Activated CD8-positive, alpha-beta memory T cell treated with anti-CD3 and anti-CD28 coated beads, Interleukin-2, amount 50 U/mL, for 48 hours (primary cell): ENCODE data around the gene CLEC11A.

Source experiments
- DNase-seq: peaks from one replicate; pipeline ENCODE4 v3.0.0-alpha.2; 2020

CLEC11A gene

DNA sequence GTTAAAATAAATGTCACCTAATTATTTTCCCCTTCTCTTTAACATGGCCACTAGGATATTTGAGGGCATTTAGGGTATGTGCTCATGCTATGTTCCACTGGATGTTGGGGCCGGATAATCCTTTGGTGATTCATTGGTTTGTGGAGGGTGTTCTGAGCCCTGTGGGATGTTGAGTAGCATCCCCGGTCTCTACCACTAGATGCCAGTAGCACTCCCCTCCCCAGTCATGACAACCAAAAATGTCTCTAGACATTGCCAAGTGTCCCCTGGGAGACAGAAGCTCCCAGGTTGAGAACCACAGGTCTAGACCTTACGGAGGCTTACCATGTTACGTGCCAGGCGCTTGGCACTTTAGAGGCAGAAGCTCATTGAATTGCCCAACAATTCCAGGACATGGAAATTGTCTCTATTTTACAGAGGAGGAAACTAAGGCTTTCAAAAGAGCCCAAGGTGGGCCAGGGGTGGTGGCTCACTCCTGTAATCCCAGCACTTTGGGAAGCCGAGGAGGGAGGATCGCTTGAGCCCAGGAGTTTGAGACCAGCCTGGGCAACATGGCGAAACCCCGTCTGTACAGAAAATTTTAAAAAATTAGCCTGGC is 17.6 kb upstream of the CLEC11A start:
- no peak for DNase-seq

DNA sequence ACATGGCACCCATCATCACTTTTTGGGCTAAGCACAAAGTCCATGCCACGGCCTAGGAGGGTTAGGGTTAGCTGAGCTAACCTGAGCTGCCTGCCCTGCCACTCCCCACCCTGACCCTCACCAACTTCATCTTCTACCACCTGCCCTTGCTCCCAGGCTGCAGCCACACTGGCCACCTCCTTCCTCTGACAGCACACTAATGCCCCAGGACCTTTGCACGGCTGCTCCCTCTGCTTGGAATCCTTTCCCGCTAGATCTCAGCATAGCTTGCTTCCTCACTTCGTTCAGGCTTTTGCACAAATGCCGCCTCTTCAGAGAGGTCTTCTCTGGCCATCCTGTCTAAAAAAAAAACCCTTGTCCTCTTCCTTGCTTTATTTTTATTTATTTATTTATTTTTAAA is 16.8 kb upstream of the CLEC11A start:
- no peak for DNase-seq

DNA sequence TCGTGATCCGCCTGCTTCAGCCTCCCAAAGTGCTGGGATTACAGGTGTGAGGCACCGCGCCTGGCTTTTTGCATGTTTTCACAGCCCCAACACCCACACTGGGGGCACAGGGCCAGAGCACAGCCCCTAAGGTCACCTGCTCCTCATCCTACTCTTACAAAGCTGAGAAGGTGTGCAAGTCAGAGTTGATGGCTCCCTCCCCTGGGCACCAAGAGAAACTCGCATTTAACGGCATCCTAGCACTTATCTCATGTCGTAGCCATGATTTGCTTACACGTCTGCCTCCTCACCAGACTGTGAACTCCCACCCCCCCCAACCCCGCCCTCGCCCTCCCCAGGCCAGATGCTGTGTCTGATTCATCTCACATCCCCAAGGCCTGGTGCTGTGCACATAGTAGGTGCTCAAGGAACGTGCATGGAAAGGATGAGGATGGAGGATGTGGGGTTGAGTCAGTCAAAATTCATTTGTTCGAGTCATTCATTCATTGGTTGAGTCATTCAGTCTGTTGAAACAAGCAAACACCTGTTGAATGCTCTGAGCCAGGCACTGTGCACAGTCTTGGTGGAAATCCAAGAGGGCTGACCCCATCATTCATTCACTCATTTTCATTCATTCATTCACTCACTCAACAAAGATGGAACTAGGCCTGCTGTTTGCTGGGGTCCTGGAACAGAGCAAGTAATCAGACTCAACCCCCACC is 14.8 kb upstream of the CLEC11A start:
- DNase-seq, result no peak

DNA sequence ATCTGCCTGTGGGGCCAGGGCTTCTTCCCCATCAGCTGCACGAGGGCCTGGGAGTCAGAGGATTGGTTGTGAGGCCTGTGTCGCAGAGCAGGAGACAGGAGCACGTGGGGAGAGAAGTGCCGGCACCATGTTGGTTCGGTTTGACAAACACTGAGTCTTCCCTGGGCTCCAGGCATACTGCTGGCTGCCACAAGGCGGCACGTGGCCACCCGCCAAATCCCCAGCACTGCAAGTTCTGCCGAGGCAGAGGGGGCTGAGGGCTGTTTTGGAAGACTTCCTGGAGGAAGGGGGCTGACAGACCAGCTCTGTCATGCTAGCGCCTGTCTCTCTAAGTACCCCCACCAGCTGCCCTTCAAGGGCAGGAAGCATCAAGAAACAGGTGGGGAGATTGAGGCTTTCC is 13.1 kb upstream of the CLEC11A start:
- DNase-seq, result no peak

DNA sequence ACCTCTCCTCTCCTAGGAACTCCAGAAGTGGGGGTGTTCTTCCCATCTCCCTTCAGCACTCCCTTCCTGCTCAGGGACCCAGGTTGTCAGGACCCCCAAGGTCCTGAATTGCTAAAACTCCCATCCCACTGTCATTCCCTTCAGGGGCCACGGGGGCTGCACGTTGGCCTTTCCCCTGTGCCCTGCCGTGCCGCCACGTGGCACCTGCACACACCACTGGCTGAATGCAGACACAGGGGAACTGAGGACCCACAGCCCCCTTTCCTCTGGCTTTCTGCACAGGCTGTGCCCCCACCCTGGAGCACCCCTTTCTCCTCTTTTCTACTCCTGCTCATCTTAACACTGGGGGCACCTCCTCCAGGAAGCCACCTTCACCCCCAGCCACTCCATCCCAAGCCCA is 12.6 kb upstream of the CLEC11A start:
- no peak for DNase-seq

DNA sequence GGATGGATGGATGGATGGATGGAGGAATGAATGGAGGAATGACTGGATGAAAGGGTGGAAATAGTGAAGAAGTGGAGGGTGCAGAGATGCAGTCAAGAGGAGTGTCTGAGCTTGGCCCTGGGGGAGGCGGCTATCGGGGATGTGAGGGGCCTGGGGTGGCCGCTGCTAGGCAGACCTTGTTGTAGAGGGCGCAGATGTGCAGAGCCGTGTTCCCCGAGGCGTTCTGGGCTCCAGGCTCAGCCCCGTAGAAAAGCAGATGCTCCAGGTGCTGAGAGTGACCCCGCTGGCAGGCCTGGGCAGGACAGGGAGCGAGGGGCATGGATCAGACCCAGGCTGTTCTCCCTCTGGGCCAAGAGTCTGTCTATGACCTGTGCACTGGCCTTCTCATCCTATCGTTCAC is 12.0 kb upstream of the CLEC11A start:
- DNase-seq, result no peak

DNA sequence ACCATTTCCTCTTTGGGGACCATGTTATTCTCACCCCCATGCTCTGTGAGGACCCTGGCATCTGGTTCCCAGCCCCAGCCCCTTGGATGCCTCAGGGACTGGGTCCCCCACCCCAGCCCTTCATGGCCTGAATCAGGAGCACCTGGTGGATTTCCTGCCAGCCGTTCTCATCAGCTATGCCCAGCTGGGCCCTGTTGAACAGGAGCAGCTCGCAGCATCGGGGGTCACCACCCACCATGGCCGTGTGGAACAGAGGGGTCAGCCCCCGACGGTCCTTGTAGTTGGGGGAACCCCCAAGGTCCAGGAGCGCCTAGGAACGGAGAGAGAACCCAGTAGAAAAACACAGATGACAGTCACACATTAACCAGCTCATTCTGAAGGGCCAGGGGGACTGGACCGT is 11.4 kb upstream of the CLEC11A start:
- no peak for DNase-seq

DNA sequence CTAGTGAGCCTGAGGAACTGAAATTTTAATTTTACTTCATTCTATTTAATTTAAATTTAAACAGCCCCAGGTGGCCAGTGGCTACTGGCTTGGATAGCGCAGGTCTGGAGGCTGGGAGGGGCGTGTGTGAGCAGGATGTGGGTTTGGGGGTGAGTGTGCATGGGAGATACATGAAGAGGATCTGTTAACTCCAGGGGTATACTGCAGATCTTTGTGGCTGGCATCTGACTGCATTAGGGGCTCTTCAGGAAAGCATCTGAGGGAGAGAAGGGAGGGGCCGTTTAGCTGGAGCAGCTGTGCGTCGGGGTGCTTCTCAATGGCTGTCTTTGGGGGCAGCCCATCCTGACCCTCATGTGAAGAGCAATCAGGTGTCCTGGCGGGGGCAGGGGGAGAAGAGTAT is 10.3 kb upstream of the CLEC11A start:
- no peak for DNase-seq

DNA sequence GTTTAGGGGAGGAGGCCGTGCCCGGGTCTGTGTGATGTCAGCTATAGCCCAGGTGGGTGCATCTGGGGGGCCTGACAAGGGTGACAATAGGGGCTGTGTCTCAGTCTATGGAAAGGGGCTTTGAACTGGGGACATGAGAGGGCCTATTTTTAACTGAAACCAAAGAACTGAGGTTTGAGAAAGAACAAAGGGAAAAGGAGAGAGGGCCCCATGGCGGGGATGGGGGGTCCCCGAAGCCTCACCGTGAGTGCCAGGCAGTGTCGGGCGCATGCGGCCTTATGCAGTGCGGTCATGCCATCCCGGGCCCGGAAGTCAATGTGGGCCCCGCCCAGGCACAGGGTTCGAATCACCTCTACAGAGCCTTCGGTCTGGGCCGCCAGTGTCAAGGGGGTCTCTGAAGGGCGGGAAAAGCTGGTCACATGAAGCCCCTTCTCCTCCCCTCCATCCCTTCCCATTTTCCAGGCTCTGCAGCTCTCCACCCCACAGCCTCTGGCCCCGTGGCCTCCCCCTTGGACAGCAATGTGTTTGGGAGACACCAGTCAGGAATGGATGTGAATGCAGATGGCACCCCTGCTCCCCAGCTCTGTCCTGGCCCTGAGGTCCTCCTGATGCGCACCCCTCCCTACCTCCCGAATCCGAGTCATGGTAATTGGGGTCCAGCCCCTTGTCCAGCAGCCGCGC is 9.5 kb upstream of the CLEC11A start:
- DNase-seq, result no peak

DNA sequence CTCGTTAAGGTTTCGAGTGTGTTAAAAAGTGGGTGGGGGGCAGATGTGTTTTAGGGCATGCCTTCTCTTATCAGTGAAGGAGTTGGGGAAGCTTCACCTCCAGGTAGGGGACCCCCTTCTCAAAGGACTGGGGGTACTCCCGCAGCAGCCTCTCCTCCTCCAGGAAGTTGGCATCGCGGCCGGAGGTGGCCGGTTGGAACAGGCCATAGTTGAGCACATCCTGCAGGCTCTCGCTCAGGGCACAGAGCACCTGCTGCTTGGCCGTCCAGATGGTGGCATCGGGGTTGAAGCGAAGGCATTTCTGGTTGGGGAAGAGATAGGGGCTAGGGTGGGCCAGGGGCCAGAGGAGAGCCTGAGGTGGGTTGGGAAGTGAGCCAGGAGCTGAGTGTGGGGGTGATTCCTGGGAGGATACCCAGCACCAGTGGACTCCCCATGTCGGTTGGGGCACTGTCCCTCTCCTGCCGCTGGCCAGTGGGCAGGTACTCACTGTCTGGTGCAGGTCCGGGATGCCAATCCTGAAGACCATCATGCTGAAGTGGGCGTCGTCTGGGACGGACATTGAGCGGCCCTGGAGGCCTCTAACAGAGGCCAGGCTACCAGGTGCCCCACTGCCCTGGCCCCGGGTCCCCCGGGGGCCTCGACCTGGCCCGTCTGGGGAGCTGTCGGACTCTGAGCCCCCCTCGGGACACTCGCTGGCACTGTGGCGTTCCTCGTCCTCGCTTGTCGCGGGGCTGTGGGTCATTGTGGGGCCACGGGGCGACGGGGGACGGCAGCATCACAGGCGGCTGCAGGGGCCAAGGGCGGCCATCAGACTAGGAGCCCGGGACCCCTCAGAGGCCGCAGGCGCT is 6.8 kb upstream of the CLEC11A start:
- no peak for DNase-seq

DNA sequence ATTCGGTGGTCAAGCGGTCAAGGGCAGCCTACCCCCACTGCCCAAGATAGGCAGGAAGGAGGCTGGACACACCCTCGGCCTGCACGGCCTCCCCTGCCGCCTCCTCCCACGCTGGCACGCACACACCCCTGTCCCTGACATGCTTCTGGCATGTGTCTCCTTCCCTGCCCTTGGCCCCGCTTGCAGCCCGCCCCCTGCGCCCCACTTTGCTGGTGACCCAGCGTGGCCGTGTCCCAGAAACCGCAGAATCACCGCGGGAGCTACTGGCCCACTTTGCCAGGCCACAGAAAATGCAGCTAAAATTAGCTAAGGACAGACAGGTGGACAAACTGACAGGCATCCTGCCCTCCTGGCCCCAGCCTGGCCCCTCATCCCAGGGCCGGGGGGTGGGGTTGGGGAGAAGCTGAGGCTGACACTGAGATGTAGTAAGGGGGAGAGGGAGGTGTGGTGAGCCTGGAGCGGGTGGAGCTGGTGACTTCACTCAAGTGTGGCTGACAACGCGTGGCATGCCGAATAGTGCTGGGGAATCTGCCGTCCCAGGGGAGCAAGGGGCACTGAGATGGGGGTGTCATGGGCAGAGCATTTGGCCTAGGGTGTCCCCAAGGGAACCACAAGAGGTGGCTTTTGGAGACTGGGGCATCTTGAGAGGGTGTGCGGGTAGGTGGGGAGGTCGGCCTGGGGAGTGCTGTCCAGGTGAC is 6.0 kb upstream of the CLEC11A start:
- no peak for DNase-seq

DNA sequence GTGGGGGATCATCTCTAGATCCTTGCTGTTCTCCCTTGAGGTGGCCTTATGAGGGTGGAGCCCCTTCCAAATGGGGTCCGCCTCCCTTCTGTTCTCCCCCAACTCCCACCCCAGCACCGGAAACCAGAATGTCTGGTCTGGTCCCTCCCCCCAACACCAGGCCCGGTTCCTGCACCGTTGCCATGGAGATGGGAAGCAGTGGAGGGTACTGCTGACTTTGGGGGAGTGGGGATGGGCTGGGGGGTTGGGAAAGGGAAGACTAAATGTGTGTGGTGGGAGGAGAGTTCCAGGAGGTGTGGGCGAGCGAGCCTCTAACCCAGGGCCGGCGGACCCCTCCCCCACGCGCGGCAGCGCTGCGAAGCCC is 5.3 kb upstream of the CLEC11A start:
- DNase-seq, result no peak

DNA sequence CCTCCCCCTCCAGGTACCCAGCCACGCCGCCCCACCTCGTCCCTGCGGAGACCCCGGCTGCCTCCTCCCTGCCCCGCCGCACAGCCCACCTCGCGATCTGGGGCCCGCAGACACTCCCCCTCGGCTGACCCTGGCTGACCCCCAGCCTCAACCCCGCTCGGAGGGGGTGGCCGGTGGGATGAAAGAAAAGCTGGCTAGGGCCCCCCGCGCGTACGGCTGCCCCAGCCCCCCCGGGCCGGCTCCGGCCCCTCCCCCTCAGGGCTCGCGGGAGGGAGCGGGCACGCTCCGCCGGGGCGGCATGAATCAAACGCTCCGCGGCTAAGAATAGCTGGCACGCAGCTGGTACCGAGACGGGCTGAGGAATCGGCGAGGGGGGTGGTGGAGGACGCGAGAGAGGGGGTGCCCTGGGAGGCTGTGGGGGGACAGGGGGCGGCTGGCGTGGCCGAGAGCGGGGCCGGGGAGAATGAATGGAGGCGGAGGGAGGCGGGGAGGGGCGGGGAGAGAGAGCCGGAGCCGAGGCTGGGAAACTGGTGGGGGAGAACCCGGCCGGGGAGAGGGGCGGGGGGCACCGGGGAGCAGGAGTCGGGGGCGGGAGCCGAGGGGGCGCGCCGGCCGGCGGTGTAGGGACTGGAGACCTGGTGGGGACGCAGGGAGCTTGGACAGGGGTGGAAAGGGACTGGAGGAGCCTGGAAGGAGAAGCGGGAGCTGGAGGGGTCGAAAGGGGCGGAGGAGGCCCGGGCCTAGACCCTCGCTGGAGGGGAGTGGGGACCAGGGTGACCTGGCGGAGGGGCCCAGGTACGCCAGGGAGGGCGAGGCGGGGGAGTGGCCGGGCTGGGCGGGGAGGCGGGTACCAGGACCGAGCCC is 4.7 kb upstream of the CLEC11A start:
- no peak for DNase-seq

DNA sequence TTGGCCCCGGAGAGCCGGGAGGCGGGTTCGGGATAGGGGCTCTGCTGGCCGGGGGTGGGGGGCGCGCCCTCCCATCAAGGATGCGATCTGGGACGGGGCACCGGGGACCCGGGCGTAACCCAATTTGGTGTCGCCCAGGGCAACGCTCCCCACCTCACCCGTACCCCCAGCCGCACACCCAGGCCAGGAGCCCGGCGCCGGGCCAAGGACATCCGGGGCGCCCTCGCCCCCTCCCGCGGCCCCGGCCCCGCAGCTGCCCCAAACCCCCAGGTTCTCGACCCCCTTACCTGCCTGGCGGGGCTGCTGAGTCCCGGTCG is 4.1 kb upstream of the CLEC11A start:
- DNase-seq, result no peak

DNA sequence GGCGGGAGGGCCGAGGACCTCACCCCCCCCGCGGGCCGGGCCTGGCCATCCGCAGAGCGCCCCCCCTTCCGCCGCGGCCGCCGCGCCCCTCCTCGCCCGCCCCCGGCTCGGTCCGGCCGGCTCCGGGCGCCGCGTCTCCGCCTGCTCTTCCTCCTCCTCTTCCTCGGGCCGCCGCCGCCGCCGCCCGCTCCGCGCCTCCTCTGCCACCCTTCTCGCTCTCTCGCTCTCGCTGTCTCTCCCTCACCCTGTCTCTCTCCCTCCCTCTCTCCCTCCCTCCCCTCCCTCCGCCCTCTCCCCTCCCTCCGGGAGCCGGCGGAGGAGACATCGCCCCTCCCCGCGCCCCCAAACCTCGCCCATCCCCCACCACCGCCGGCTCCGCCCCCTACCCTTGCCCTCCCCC is 3.6 kb upstream of the CLEC11A start, which contains the start of gene SHANK1:
TSS of gene SHANK1 (minus strand) at position 237 of the 400 bp plus-strand sequence. CDS start 2,883 bp downstream, outside the sequence.
- no peak for DNase-seq

DNA sequence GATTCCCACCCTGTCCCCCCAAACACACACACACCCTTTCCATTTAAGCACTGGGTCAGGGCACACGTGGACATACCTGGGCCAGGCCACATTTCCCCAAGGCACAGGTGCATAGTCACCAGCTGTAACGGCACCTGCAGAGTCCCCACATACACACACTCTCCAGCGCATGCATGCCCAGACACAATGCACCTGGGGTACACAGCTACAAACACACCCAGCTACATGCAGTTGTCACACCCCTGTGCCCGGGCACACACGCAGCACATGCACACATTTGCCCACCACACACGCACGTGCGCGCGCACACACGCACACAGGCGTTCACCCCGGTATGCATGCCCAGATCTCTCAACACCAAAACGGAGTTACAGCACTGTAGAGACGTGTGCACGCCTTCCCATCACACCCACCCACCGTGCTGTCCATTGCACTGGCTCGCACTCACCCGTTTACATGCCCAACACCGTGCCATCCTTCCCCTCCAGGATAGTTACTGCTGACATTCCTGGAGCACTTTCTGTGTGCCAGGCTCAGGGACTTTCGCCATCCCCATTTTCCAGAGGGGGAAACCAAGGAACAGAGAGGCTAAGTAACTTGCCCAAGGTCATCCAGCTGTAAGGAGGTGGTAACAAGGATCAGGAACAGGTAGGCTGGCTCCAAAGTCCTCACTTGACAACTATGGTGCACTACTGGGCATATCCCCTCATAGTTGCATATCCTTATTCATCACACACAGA is 2.8 kb upstream of the CLEC11A start:
- no peak for DNase-seq

DNA sequence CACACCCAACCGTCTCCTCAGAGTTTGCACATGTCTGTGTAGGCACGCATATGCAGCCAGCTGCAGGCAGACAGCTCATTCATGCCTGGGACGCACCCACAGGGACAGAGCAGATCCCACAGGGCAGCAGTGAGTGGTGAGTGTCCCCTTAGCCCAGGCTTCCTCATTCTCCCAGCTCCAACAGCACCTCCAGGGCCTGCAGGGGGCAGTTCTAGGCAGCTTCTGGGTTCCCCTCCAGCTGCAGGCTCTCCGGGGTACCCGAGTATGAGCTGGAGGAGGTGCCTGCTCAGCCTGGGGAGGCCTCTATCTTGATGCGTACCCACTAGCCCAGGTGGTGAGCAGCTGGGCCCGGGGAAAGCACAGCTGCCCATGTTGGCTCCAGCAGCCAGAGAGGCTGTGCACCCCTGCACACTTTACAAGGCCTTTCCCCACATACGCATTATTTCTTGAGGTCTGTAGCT is 2.2 kb upstream of the CLEC11A start:
- no peak for DNase-seq

DNA sequence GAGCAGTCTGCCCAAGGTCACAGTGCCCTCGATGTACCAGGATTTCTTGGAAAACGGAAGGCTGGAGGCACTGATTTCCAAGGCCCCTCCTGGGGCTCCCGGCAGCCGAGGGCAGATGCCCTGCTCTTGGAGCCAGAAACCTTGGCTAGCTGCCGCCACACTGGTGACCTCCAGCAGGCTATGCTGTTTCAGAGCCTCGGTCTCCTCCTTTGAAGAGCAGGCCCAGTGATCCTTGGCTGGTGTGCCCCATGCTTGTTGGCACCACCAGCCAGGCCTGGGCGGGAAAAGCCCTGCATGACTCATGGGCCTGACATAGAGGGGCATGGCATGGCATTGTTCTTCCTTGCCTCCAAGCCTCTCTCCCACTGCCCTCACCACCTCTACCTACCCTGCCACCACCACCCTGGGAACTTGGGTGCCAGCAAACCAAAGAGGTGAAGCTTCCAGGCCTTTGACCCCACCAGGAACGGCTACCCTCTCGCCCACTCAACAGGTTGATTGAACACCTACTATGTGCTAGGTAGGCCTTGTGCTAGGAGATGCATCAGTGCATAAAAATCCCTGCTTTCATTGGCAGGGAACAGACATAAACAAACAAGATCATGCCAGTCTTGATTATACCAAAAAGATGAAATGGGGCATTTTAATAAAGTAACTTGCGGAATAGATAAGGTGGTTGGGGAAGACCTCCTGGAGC is 1.6 kb upstream of the CLEC11A start:
- no peak for DNase-seq

DNA sequence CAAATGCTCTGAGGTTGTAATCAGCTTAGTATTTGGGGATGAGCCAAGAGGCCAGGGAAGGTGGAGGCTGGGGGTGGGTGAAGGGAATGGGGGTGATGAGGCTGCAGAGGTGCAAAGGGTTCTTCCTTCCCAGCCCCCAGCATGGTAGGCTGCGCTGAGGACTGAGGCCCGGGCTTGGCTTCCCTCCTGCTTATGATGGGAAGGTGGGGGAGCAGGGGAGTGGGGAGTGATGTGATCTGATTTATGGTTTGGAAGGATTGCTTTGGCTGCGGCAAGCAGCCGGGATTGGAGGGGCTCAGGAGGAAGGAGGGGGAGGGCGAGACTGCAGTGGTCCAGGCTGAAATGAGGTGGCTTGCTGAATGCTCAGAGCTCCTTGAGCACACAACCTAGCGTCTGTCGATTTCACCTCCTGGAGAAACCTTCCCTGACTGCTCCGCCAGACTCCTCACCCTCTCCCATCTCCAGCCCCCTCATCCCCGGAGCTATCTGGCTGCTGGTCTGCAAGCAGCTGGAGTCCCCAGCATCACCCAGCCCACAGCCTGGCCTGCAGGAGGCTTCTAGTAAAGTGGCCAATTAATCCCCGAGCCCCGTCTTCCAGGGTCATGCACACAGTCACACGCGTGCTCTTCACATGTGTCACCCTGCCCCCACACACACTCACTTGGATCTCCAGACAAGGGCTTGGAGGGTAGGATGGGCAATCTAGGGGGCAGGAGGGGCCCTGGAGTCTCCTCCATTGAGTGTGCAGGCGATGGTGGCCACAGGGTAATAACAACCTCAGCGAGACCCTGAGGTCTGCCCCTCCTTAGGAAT is 757 bp upstream of the CLEC11A start:
- DNase-seq, result no peak
